A549 (cell line): Measurements from ENCODE around the gene MBNL3.

Experiments
- CTCF ChIP-seq: fragments of >200 bp; sonication (Bioruptor Twin); formaldehyde crosslinking; IDR thresholded peaks from 3 replicates; pipeline ENCODE4 v1.5.1; 2016
- EP300 ChIP-seq, 2 experiments: fragments of >200 bp; sonication (Bioruptor Twin); formaldehyde crosslinking; IDR thresholded peaks; 2 replicates in 1 of 2; 3 replicates in 1 of 2; pipeline ENCODE4 v1.6.1; 2016 to 2017
- MAFK ChIP-seq: fragments of 450-650 bp; IDR thresholded peaks from 2 replicates; pipeline ENCODE4 v1.6.1; 2014; ENCODE audit not compliant: partially characterized antibody
- POLR2A ChIP-seq: IDR thresholded peaks from 2 replicates; pipeline ENCODE4 v1.6.1; 2012; ENCODE audit warnings: mild to moderate bottlenecking, low read length

DNA sequence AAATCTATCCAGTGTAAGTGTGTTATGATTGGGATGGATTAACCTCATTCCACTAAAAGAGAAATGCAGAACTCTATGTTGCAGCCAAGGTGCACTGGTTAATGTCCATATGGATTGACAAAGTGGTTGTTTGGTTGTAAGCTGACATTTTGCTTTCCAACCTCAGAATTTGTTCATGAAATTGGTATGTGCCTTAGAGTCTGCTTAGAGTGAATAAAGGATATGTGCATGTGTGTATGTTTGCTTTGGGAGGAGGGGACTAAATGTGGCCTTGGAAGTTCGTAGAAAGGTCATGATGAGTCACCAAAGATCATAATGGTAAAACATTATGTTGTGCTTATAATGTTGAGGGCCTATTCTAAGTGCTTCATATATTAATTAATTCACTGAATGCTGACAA, 44.1 kb upstream of the MBNL3 start:
- TF ChIP-seq EP300 (IDR thresholded peaks at IDR 0.05), result no peak
- TF ChIP-seq CTCF, result no peak
- TF ChIP-seq POLR2A, result no peak
- TF ChIP-seq MAFK, result no peak
